COLO668 (cell line): ENCODE data around the gene SH3PXD2A.

ENCODE experiments used
- DNase-seq: peaks from one replicate; lab custom pipeline; 2025; ENCODE audit not compliant: unreplicated experiment; lab: John Stamatoyannopoulos, UW

The SH3PXD2A gene

GRCh38 chr10:103756277-103756869 is 99.0 kb downstream of the SH3PXD2A start:
- DNase-seq = no peak

- peak; percentile 10 for DNase-seq
These were observed 102.6 kb downstream of the SH3PXD2A start for GRCh38 chr10:103752680-103753248.

GRCh38 chr10:103751667-103752290 is 103.6 kb downstream of the SH3PXD2A start:
- DNase-seq = no peak

- DNase-seq = no peak
These were observed 104.5 kb downstream of the SH3PXD2A start for GRCh38 chr10:103750836-103751235.

GRCh38 chr10:103749779-103750178 is 105.6 kb downstream of the SH3PXD2A start:
- no peak for DNase-seq

- no peak for DNase-seq
These were observed 107.4 kb downstream of the SH3PXD2A start for GRCh38 chr10:103748020-103748419.

GRCh38 chr10:103747193-103747865 is 108.0 kb downstream of the SH3PXD2A start:
- DNase-seq = no peak

GRCh38 chr10:103746598-103746997 is 108.8 kb downstream of the SH3PXD2A start:
- DNase-seq = no peak

GRCh38 chr10:103745341-103746247 is 109.8 kb downstream of the SH3PXD2A start:
- DNase-seq = no peak

- DNase-seq = no peak
These were observed 112.6 kb downstream of the SH3PXD2A start for GRCh38 chr10:103742824-103743223.

- DNase-seq = no peak
These were observed 114.8 kb downstream of the SH3PXD2A start for GRCh38 chr10:103740611-103741010.

GRCh38 chr10:103739039-103739764 is 116.2 kb downstream of the SH3PXD2A start:
- DNase-seq = no peak

- DNase-seq = no peak
These were observed 117.5 kb downstream of the SH3PXD2A start for GRCh38 chr10:103737735-103738367.

GRCh38 chr10:103736763-103737162 is 118.6 kb downstream of the SH3PXD2A start:
- no peak for DNase-seq

- no peak for DNase-seq
These were observed 119.3 kb downstream of the SH3PXD2A start for GRCh38 chr10:103736044-103736443.

GRCh38 chr10:103734731-103735130 is 120.6 kb downstream of the SH3PXD2A start:
- no peak for DNase-seq

- DNase-seq = no peak
These were observed 122.3 kb downstream of the SH3PXD2A start for GRCh38 chr10:103733045-103733419.

- DNase-seq = no peak
These were observed 122.9 kb downstream of the SH3PXD2A start for GRCh38 chr10:103732339-103733044.

- no peak for DNase-seq
These were observed 123.6 kb downstream of the SH3PXD2A start for GRCh38 chr10:103731609-103732270.
